ENCODE results near the gene SATL1. TPM values are rescaled to one million over a fixed set of nuclear protein-coding genes. Genes with fewer than 3 reads are reported as not detected.
A peak's percentile ranks its signal among the peaks of the same experiment; 100 is the strongest.

The SATL1 gene
- total RNA-seq, 2 experiments from 2014 or later: not detected

GRCh38 chrX:85109235-85109634 is 134.3 kb downstream of the SATL1 start:
- H3K27me3 Mint-ChIP-seq: no peaks in the 10 kb centered on the region
- no peak overlapping the region for H3K27ac Mint-ChIP-seq
- no peaks in the 10 kb centered on the region for H3K36me3 ChIP-seq (ENCODE audit: insufficient read depth, low read length)
- H3K27me3 ChIP-seq (ENCODE audit: control insufficient read depth in 1 of 2, insufficient read depth in 2 of 2, low read length in 2 of 2): no peaks in the 10 kb centered on the region
- no peak for TF ChIP-seq CTCF (IDR thresholded peaks at IDR 0.05)
- H3K4me1 ChIP-seq (ENCODE audit: insufficient read depth, low read length): no peaks in the 10 kb centered on the region
- no peaks in the 10 kb centered on the region for H3K36me3 Mint-ChIP-seq (ENCODE audit: low read depth)
- POLR2A ChIA-PET: no interaction called here
- intact Hi-C loops (cut with DNase I, micrococcal nuclease): no loop called here
- H3K9me3 ChIP-seq (ENCODE audit: control insufficient read depth in 1 of 2, insufficient read depth in 1 of 2, low read length in 2 of 2): no peaks in the 10 kb centered on the region
- no peak overlapping the region for H3K4me3 Mint-ChIP-seq
- peak in 1 of 14 experiments; percentile 24 for DNase-seq
- H3K4me3 ChIP-seq (ENCODE audit: low read length): no peak overlapping the region
- H3K4me1 Mint-ChIP-seq (ENCODE audit: low read depth): no peaks in the 10 kb centered on the region
- CTCF ChIA-PET: interaction anchor here (1.6 kb wide), 1 partner anchor 12 kb away, joined by 3 read pairs; no protein-coding TSS in a partner anchor
- H3K9me3 Mint-ChIP-seq: no peaks in the 10 kb centered on the region
- no peak overlapping the region for H3K27ac ChIP-seq (ENCODE audit: low read depth in 1 of 2, low read length in 2 of 2)
- ATAC-seq (ENCODE audit: poor library complexity): no peak

- no peaks in the 10 kb centered on the region for H3K27me3 Mint-ChIP-seq
- H3K4me3 Mint-ChIP-seq: no peak overlapping the region
- DNase-seq (no peak), ATAC-seq (ENCODE audit: poor library complexity) (no peak)
- intact Hi-C loops (cut with DNase I, micrococcal nuclease): no loop called here
- no peaks in the 10 kb centered on the region for H3K9me3 Mint-ChIP-seq
- Histone ChIP-seq H3K9me3 (ENCODE audit: control insufficient read depth in 1 of 2, insufficient read depth in 1 of 2, low read length in 2 of 2) (no peaks in the 10 kb centered on the region), H3K4me1 (ENCODE audit: insufficient read depth, low read length) (no peaks in the 10 kb centered on the region), H3K36me3 (ENCODE audit: insufficient read depth, low read length) (no peaks in the 10 kb centered on the region), H3K27ac (ENCODE audit: low read depth in 1 of 2, low read length in 2 of 2) (no peak overlapping the region), H3K27me3 (ENCODE audit: control insufficient read depth in 1 of 2, insufficient read depth in 2 of 2, low read length in 2 of 2) (no peaks in the 10 kb centered on the region), H3K4me3 (ENCODE audit: low read length) (no peak overlapping the region)
- no peak for TF ChIP-seq CTCF (IDR thresholded peaks at IDR 0.05)
- POLR2A ChIA-PET: no interaction called here
- no peaks in the 10 kb centered on the region for H3K36me3 Mint-ChIP-seq (ENCODE audit: low read depth)
- H3K27ac Mint-ChIP-seq: no peak overlapping the region
- H3K4me1 Mint-ChIP-seq (ENCODE audit: low read depth): no peaks in the 10 kb centered on the region
- CTCF ChIA-PET: no interaction called here
These were observed 135.4 kb downstream of the SATL1 start for GRCh38 chrX:85108165-85108564.

- ChIA-PET CTCF (no interaction called here), POLR2A (no interaction called here)
- no peaks in the 10 kb centered on the region for H3K9me3 Mint-ChIP-seq
- no peak for TF ChIP-seq CTCF (IDR thresholded peaks at IDR 0.05)
- Histone ChIP-seq H3K4me1 (ENCODE audit: insufficient read depth, low read length) (no peaks in the 10 kb centered on the region), H3K4me3 (ENCODE audit: low read length) (no peak overlapping the region), H3K27me3 (ENCODE audit: control insufficient read depth in 1 of 2, insufficient read depth in 2 of 2, low read length in 2 of 2) (no peaks in the 10 kb centered on the region), H3K9me3 (ENCODE audit: control insufficient read depth in 1 of 2, insufficient read depth in 1 of 2, low read length in 2 of 2) (no peaks in the 10 kb centered on the region), H3K36me3 (ENCODE audit: insufficient read depth, low read length) (no peaks in the 10 kb centered on the region), H3K27ac (ENCODE audit: low read depth in 1 of 2, low read length in 2 of 2) (no peak overlapping the region)
- DNase-seq (no peak), ATAC-seq (ENCODE audit: poor library complexity) (no peak)
- no peak overlapping the region for H3K4me3 Mint-ChIP-seq
- no peaks in the 10 kb centered on the region for H3K27me3 Mint-ChIP-seq
- intact Hi-C loops (cut with DNase I, micrococcal nuclease): no loop called here
- no peaks in the 10 kb centered on the region for H3K36me3 Mint-ChIP-seq (ENCODE audit: low read depth)
- H3K4me1 Mint-ChIP-seq (ENCODE audit: low read depth): no peaks in the 10 kb centered on the region
- H3K27ac Mint-ChIP-seq: no peak overlapping the region
These were observed 136.2 kb downstream of the SATL1 start for GRCh38 chrX:85107407-85107806.

All from CD4-positive, alpha-beta T cell (primary cell).